Smooth muscle cell of the coronary artery (primary cell): ENCODE measurements around the gene SPDYE3. TPM values are rescaled to one million over a fixed set of nuclear protein-coding genes. Genes with fewer than 3 reads are reported as not detected.

Experiments
- total RNA-seq: library from RNA; depleted of rRNA; stranded (reverse); fragments of >200 nt; gene quantifications from 2 replicates; pipeline ENCODE4 v1.2.3, GENCODE V29; 2014; ENCODE audit warnings: low replicate concordance

Gene SPDYE3
- total RNA-seq, result not detected in 2 replicates

GRCh38 chr7:100307402-100307801 lies at the start of gene SPDYE3:
Gene SPDYE3, plus strand, starts transcription at chr7:100307702. Its CDS starts 184 bp downstream, at chr7:100307886.

GRCh38 chr7:100358027-100358856 lies 50.7 kb downstream of the SPDYE3 start, which contains the start of gene PILRB:
Gene PILRB, plus strand, starts transcription at chr7:100358117. Its CDS starts 186 bp downstream, at chr7:100358303.

Other genes with a start within 250 kb of the SPDYE3 start
- 11.8 and 19.1 TPM in 2 replicates for gene ZNF3, start 226.0 kb upstream of the SPDYE3 start, total RNA-seq
- 77.9 and 108 TPM in 2 replicates for gene COPS6, start 218.7 kb upstream of the SPDYE3 start, total RNA-seq
- 23.5 and 39.1 TPM in 2 replicates for gene MCM7, start 206.3 kb upstream of the SPDYE3 start, total RNA-seq
- gene AP4M1, start 206.1 kb upstream of the SPDYE3 start, total RNA-seq, result 15.3 and 19.6 TPM in 2 replicates
- gene TAF6, start 188.3 kb upstream of the SPDYE3 start, total RNA-seq, result 13.3 and 25.1 TPM in 2 replicates
- gene CNPY4, start 188.1 kb upstream of the SPDYE3 start, total RNA-seq, result 34.4 and 67.6 TPM in 2 replicates
- 1.4 and 2.2 TPM in 2 replicates for gene MBLAC1, start 180.7 kb upstream of the SPDYE3 start, total RNA-seq
- 119 and 142 TPM in 2 replicates for gene LAMTOR4, start 158.8 kb upstream of the SPDYE3 start, total RNA-seq
- 3.0 and 4.4 TPM in 2 replicates for gene TRAPPC14, start 149.0 kb upstream of the SPDYE3 start, total RNA-seq
- gene GAL3ST4, start 139.1 kb upstream of the SPDYE3 start, total RNA-seq, result 1.5 and 2.3 TPM in 2 replicates
- 1.4 and 3.1 TPM in 2 replicates for gene GPC2, start 130.3 kb upstream of the SPDYE3 start, total RNA-seq
- gene STAG3, start 129.8 kb upstream of the SPDYE3 start, total RNA-seq, result 0.30 and 1.4 TPM in 2 replicates
- not detected in 2 replicates for gene PVRIG, start 87.8 kb upstream of the SPDYE3 start, total RNA-seq
- 3.4 and 8.5 TPM in 2 replicates for gene PILRB, start 50.4 kb downstream of the SPDYE3 start, total RNA-seq
- 0.82 TPM in 1 of 2 replicates, not detected in the other for gene PILRA, start 65.8 kb downstream of the SPDYE3 start, total RNA-seq
- 0.94 and 1.2 TPM in 2 replicates for gene ZCWPW1, start 121.0 kb downstream of the SPDYE3 start, total RNA-seq
- 18.1 and 22.9 TPM in 2 replicates for gene MEPCE, start 122.1 kb downstream of the SPDYE3 start, total RNA-seq
- 4.1 and 21.9 TPM in 2 replicates for gene PPP1R35, start 128.8 kb downstream of the SPDYE3 start, total RNA-seq
- 0.38 and 0.70 TPM in 2 replicates for gene SPACDR, start 156.6 kb downstream of the SPDYE3 start, total RNA-seq
- 5.3 and 15.7 TPM in 2 replicates for gene TSC22D4, start 171.5 kb downstream of the SPDYE3 start, total RNA-seq
- gene NYAP1, start 176.2 kb downstream of the SPDYE3 start, total RNA-seq, result 0.12 and 0.38 TPM in 2 replicates
- gene AGFG2, start 231.5 kb downstream of the SPDYE3 start, total RNA-seq, result 1.2 and 4.7 TPM in 2 replicates